Heart left ventricle (tissue), 16 donors: Measurements from ENCODE around the gene LIMA1. TPM values are rescaled to one million over a fixed set of nuclear protein-coding genes. Genes with fewer than 3 reads are reported as not detected.
"Not testable (repeated sequence)": the region's sequence is repeated elsewhere in the genome, so short reads cannot be mapped to it uniquely, and the experiment has no call there.

Experiments
- ATAC-seq, 4 donors: fragments of 200-7000 bp; cut with Tn5 transposase; one replicate each; pipeline ENCODE4 v1.9.1; 2020 to 2022; ENCODE audit warnings: moderate library complexity in 4 of 4, mild to moderate bottlenecking in 3 of 4, moderate number of reproducible peaks in 1 of 4
- DNase-seq, 5 donors: peaks; one replicate each; pipeline ENCODE4 v3.0.0-alpha.2; 2020
- H3K27ac ChIP-seq, 12 donors: fragments of 200-600 bp; sonication (generic) in 4 of 12; one replicate each; pipeline versions ENCODE4 v1.5.0 to v1.8.0; 2016 to 2022; ENCODE audit warnings: mild to moderate bottlenecking in 2 of 12
- H3K27me3 ChIP-seq, 9 donors: fragments of 200-600 bp; sonication (generic) in 2 of 9; one replicate each; pipeline versions ENCODE4 v1.5.1 to v1.8.0; 2016 to 2022; ENCODE audit warnings: mild to moderate bottlenecking in 3 of 9
- H3K36me3 ChIP-seq, 9 donors: fragments of 200-600 bp; sonication (generic) in 2 of 9; one replicate each; pipeline versions ENCODE4 v1.5.0 to v1.8.0; 2018 to 2022; ENCODE audit warnings: mild to moderate bottlenecking in 2 of 9
- H3K4me1 ChIP-seq, 12 donors: fragments of 200-600 bp; sonication (generic) in 4 of 12; one replicate each; pipeline versions ENCODE4 v1.5.0 to v1.8.0; 2016 to 2022; ENCODE audit warnings: mild to moderate bottlenecking in 3 of 12
- H3K4me3 ChIP-seq, 12 donors: fragments of 200-600 bp; sonication (generic) in 4 of 12; one replicate each; pipeline versions ENCODE4 v1.5.0 to v1.8.0; 2017 to 2022; ENCODE audit warnings: mild to moderate bottlenecking in 9 of 12, moderate library complexity in 4 of 12
- H3K9me3 ChIP-seq, 12 donors: fragments of 200-600 bp; sonication (generic) in 4 of 12; one replicate each; pipeline versions ENCODE4 v1.5.0 to v1.8.0; 2016 to 2022; ENCODE audit warnings: mild to moderate bottlenecking in 1 of 12
- POLR2A ChIP-seq, 2 donors: fragments of 450-650 bp; IDR thresholded peaks; one replicate each; pipeline ENCODE4 v1.6.1; 2017; ENCODE audit warnings: antibody characterized with exemption in 2 of 2, mild to moderate bottlenecking in 2 of 2, moderate library complexity in 2 of 2
- WGBS, 4 donors: extraction: QIAGEN DNeasy Blood & Tissue Kit in 2 of 4; methylation state at CpG; one replicate each; pipeline versions ENCODE4 v1.1.5 to v1.1.7; 2013 to 2018; 5-methylcytosine and 5-hydroxymethylcytosine counted together
- intact Hi-C, 10 donors: fragments of 100-400 bp; cut with DNase I; formaldehyde crosslinking; loops; one replicate each; pipeline versions ENCODE4 v1.11.1 to v1.14.2; 2022
- polyA plus RNA-seq, 2 donors: library from polyadenylated mRNA; stranded (reverse); fragments of 200-250 nt; gene quantifications; one replicate each; pipeline ENCODE4 v1.2.3, GENCODE V29; 2013
- total RNA-seq, 9 donors: library from RNA; depleted of rRNA in 2 of 9; stranded (reverse); fragments of >200 nt in 2 of 9; fragmentation: NEBNext Ultra II Directional in 3 of 9; extraction: Animal tissue kit (Norgen Biotek cat#: 25700) in 3 of 9; gene quantifications; one replicate each; pipeline versions ENCODE4 v1.1.0 to v1.2.4, GENCODE V29; 2016 to 2023
- TF ChIP-seq, protein P1 (sequence below), 12 donors: fragments of 200-600 bp; sonication (generic) in 4 of 12; IDR thresholded peaks; one replicate each; pipeline versions ENCODE4 v1.5.0 to v1.8.0; 2018 to 2022; ENCODE audit warnings: antibody characterized with exemption in 12 of 12, mild to moderate bottlenecking in 5 of 12
- donor health status: ischemic (EF 13 %, LVEDD 7.1; RV severe dilation, severe dysfunction).
- donor health status: healthy with polysubstance abuse.
- donor health status: DM: no; HTN: yes; CAD: no.
- donor health status: DM: no; HTN: no; CAD: no.
- donor health status: ischemic (EF 25% LVEDD 6.9; RV normal size, moderate dysfunction).
- donor health status: ischemic (EF 25% LVEDD 5.7; RV mildly dilated, moderate dysfunction).
- donor health status: healthy.
- donor health status: DM: yes; HTN: yes; CAD: no.
- donor health status: ischemic (EF 35%, LVEDD 5.7; RV mildly dilated, moderate dysfunction).
- donor health status: nonischemic (EF 11% LVEDD 7.7; RV severe dilation, severe dysfunction).
- donor health status: DM: yes; HTN: yes; CAD: no.
- donor health status: PGD.
- donor health status: ischemic (EF 29% LVEDD 5.4; RV normal size, mild dysfunction).
- donor health status: nonischemic (EF 23%, LVEDD 6.1; RV moderate dilation, normal function).

LIMA1 gene
- total and polyA plus RNA-seq, 11 donors: 11.6 to 38.8 (median 14.7) TPM

DNA sequence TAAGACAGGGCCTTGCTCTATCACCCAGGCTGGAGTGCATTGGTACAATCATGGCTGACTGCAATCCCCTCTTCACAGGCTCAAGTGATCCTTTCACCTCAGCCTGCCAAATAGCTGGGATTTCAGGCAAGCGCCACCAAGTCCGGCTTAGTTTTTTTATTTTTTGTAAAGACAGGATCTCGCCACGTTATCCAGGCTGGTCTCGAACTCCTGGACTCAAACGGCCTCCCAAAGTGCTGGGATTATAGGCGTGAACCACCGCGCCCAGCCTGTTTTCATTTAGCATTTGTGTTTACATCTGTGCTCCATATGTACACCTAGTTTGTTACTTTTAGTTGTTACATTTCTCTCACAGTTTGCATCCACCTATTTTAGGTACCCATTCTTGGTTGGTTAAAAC lies 32.5 kb upstream of the LIMA1 start:
- intact Hi-C loops: loop anchor here (5.0 to 10.0 kb wide), 7 partner anchors 91 to 241 kb away; partner anchors contain the start of gene SMARCD1 (in 3 of the 10)

DNA sequence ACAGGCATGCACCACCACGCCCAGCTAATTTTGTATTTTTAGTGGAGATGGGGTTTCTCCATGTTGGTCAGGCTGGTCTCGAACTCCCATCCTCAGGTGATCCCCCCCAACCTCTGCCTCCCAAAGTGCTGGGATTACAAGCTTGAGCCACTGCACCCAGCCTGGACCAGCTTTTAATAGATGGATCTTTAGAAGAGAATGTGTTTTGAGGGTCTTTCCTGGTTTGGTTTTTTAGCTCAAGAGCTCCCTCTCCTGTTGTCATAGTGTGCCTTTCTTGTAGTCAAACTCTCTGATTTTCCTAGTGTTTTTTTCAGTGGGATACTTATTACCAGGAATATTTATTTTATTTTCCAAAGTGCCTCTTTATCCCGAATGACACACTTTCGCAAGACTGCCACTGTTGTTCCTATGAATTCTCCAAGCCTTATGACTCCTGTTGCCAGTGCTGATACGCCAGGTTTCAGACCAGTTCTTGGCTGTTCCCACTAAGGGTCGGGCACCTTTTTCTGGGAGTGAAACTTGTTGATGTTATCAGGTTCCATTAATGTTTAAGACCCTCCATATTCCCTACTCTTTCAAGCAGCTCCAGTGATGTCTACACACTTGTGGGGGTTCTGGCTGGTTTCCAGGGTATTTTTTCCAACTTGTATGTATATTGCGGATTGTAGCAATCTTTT lies 31.5 kb upstream of the LIMA1 start:
- Histone ChIP-seq H3K36me3 (no peaks in the 10 kb centered on the region), H3K9me3 (no peaks in the 10 kb centered on the region), H3K27ac (no peak overlapping the region), H3K27me3 (no peaks in the 10 kb centered on the region), H3K4me3 (no peak overlapping the region), H3K4me1 (no peaks in the 10 kb centered on the region)
- intact Hi-C loops: loop anchor here (5.0 to 10.0 kb wide), 9 partner anchors 90 to 240 kb away; partner anchors contain the start of gene SMARCD1 (in 3 of the 10)
- 76 to 82% (median 77%) methylated on average over 7 of the region's 7 CpGs for WGBS, 4 donors
- no peak for ATAC-seq
- no peak for DNase-seq
- TF ChIP-seq, protein P1, sequence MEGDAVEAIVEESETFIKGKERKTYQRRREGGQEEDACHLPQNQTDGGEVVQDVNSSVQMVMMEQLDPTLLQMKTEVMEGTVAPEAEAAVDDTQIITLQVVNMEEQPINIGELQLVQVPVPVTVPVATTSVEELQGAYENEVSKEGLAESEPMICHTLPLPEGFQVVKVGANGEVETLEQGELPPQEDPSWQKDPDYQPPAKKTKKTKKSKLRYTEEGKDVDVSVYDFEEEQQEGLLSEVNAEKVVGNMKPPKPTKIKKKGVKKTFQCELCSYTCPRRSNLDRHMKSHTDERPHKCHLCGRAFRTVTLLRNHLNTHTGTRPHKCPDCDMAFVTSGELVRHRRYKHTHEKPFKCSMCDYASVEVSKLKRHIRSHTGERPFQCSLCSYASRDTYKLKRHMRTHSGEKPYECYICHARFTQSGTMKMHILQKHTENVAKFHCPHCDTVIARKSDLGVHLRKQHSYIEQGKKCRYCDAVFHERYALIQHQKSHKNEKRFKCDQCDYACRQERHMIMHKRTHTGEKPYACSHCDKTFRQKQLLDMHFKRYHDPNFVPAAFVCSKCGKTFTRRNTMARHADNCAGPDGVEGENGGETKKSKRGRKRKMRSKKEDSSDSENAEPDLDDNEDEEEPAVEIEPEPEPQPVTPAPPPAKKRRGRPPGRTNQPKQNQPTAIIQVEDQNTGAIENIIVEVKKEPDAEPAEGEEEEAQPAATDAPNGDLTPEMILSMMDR (IDR thresholded peaks at IDR 0.05): peak; percentile 24 to 71 (median 58)
- TF ChIP-seq POLR2A (IDR thresholded peaks at IDR 0.05): no peak

More for the DNA sequence above, 32.5 kb upstream of the LIMA1 start:
- Histone ChIP-seq H3K4me3 (no peak overlapping the region), H3K9me3 (no peaks in the 10 kb centered on the region), H3K27me3 (no peaks in the 10 kb centered on the region), H3K27ac (no peak overlapping the region), H3K4me1 (no peaks in the 10 kb centered on the region), H3K36me3 (no peaks in the 10 kb centered on the region)
- no peak for DNase-seq
- WGBS, 4 donors: 96 to 98% (median 97%) methylated on average over 9 of the region's 9 CpGs
- no peak for TF ChIP-seq POLR2A (IDR thresholded peaks at IDR 0.05)
- TF ChIP-seq, protein P1 (IDR thresholded peaks at IDR 0.05): no peak
- no peak for ATAC-seq

DNA sequence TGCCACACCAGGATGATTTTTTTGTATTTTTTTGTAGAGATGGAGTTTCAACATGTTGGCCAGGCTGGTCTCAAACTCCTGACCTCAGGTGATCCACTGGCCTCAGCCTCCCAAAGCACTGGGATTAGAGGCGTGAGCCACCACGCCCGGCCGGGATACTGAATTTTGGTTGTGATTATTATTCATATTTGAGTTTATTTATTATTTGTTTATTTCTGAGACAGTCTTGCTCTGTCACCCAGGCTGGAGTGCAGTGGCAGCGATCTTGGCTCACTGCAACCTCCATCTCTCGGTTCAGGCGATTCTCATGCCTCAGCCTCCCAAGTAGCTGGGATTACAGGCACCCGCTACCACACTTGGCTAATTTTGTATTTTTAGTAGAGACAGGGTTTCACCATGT lies 30.7 kb upstream of the LIMA1 start:
- 94 to 98% (median 96%) methylated on average over 8 of the region's 8 CpGs for WGBS, 4 donors
- H3K27me3 ChIP-seq: not testable (repeated sequence)

DNA sequence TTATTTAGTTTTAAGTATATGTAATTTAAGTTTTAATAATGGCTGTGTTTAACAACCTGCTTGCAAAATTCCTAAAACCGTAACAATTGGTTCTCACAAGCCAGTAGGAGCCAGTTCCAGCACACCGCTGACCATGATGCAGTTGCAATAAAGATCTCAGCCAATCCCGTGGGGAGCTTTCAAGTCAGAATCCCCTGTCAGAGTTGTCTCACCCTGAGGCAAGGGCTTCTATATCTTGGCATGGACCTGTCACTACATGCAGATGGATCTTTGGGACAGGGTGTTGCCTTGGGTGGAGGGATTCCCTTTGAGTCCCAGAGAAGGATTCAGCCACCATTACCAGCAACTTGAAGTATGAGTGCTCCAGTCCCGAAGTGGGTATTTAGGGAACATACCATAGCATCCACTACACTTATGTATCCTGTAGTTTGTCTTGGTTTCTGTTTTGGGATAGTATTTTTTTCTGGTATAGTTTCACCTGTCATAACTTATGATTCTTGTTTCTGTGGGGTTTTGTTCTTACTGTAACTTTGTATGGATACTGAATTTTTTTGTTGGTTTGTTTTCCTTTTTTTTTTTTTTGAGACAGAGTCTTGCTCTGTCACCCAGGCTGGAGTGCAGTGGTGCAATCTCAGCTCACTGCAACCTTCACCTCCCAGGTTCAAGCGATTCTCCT lies 30.1 kb upstream of the LIMA1 start:
- Histone ChIP-seq H3K27me3 (no peaks in the 10 kb centered on the region), H3K4me1 (no peaks in the 10 kb centered on the region), H3K4me3 (no peak overlapping the region), H3K27ac (no peak overlapping the region), H3K36me3 (no peaks in the 10 kb centered on the region), H3K9me3 (no peaks in the 10 kb centered on the region)
- TF ChIP-seq, protein P1 (IDR thresholded peaks at IDR 0.05): no peak
- TF ChIP-seq POLR2A (IDR thresholded peaks at IDR 0.05): no peak
- DNase-seq: no peak
- no peak for ATAC-seq
- intact Hi-C loops: loop anchor here (5.0 to 10.0 kb wide), 8 partner anchors 89 to 239 kb away; partner anchors contain the start of gene SMARCD1 (in 3 of the 10)
- 91 to 94% (median 92%) methylated on average over 5 of the region's 5 CpGs for WGBS, 4 donors

More for the DNA sequence above, 30.7 kb upstream of the LIMA1 start:
- H3K9me3 ChIP-seq, H3K4me1 ChIP-seq, H3K27ac ChIP-seq, ATAC-seq, DNase-seq, H3K36me3 ChIP-seq, H3K4me3 ChIP-seq: not testable (repeated sequence)
- intact Hi-C loops: loop anchor here (5.0 to 10.0 kb wide), 8 partner anchors 89 to 239 kb away; partner anchors contain the start of gene SMARCD1 (in 3 of the 10)

DNA sequence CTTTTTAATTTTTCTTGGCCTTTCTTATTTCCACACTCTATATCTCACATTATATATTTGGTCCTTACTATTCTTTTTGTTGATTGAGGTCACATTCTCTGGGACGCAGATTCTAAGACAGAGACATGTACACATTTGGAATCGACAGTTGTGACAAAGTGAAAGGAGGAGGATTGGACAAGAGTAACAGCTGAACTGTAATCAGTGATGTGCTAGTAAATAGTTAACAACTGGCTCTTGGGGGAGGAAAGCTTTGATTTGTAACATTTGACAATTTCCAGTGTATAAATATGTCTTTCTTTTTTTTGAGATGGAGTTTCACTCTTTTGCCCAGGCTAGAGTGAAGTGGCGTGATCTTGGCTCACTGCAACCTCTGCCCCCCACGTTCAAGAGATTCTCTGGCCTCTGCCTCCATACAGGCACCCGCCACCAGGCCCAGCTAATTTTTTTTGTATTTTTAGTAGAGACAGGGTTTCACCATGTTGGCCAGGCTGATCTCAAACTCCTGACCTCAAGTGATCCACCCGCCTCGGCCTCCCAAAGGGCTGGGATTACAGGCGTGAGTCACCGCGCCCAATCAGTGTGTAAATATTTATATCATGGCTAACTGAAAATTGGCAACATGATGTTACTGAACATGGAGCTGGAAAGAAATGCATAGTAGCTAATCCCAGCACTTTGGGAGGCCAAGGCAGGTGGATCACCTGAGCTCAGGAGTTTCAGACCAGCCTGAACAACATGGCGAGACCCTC lies 28.7 kb upstream of the LIMA1 start:
- not testable (repeated sequence) for H3K4me1 ChIP-seq, DNase-seq, H3K27me3 ChIP-seq, H3K9me3 ChIP-seq, H3K36me3 ChIP-seq, H3K27ac ChIP-seq, ATAC-seq, H3K4me3 ChIP-seq
- 89 to 90% (median 90%) methylated on average over 11 of the region's 11 CpGs for WGBS, 4 donors
- intact Hi-C loops: loop anchor here (5.0 to 10.0 kb wide), 8 partner anchors 87 to 237 kb away; partner anchors contain the start of gene SMARCD1 (in 3 of the 10)
